GM19372 (cell line): ENCODE measurements around the gene LACTBL1.

Experiments
- ATAC-seq: cut with Tn5 transposase; IDR thresholded peaks from one replicate; pipeline ENCODE4 v1.9.1; 2021; ENCODE audit warnings: mild to moderate bottlenecking, low read depth, moderate library complexity; ENCODE audit not compliant: unreplicated experiment

Gene LACTBL1

DNA sequence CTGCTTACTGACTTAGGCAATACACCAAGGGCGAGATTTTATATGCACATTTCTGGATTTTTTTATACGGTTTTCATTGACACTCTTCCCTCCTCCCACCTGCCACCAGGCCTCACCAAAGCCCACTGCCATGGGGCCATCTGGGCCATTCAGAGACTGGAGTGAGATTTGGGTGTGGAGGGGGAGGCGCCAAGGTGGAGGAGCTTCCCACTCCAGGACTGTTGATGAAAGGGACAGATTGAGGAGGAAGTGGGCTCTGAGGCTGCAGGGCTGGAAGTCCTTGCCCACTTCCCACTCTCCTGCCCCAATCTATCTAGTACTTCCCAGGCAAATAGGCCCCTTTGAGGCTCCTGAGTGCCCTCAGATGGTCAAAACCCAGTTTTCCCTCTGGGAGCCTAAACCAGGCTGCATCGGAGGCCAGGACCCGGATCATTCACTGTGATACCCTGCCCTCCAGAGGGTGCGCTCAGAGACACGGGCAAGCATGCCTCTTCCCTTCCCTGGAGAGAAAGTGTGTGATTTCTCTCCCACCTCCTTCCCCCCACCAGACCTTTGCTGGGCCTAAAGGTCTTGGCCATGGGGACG, 57.9 kb downstream of the LACTBL1 start:
- no peak for ATAC-seq

DNA sequence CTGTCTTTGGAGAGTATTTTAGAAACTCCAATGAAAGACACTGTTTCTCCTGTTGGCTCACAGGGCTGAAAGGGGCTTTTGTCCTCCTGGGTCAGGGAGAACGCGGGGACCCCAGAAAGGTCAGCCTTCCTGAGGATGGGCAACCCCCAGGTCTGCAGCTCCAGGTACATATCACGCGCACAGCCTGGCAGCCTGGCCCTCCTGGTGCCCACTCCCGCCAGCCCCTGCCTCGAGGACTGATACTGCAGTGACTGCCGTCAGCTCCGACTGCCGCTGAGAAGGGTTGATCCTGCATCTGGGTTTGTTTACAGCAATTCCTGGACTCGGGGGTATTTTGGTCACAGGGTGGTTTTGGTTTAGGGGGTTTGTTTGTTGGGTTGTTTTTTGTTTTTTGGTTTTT, 58.5 kb downstream of the LACTBL1 start:
- no peak for ATAC-seq

DNA sequence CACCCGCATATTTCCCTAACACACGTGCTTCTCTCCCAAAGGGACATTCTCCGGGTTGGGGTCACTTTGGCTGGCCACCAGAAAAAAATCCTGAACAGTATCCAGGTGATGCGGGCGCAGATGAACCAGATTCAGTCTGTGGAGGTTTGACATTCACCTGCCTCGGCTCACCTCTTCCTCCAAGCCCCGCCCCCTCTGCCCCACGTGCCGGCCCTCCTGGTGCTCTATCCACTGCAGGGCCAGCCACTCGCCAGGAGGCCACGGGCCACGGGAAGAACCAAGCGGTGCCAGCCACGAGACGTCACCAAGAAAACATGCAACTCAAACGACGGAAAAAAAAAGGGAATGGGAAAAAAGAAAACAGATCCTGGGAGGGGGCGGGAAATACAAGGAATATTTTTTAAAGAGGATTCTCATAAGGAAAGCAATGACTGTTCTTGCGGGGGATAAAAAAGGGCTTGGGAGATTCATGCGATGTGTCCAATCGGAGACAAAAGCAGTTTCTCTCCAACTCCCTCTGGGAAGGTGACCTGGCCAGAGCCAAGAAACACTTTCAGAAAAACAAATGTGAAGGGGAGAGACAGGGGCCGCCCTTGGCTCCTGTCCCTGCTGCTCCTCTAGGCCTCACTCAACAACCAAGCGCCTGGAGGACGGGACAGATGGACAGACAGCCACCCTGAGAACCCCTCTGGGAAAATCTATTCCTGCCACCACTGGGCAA, 59.1 kb downstream of the LACTBL1 start:
- no peak for ATAC-seq

DNA sequence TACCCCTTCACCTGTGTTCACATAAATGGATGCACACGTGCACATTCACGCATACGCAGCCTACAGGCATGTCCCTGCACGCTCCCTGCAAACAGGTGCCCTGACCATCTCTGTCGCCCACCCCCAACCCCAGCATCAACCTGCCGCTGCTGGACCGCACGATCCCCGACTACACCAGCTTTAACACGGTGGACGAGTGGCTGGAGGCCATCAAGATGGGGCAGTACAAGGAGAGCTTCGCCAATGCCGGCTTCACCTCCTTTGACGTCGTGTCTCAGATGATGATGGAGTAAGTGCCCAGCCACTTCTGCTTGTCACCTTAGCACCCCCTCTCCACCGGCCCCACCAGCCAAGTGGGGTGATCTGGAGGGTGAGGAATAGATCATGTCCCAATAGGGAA, 60.4 kb downstream of the LACTBL1 start:
- no peak for ATAC-seq

DNA sequence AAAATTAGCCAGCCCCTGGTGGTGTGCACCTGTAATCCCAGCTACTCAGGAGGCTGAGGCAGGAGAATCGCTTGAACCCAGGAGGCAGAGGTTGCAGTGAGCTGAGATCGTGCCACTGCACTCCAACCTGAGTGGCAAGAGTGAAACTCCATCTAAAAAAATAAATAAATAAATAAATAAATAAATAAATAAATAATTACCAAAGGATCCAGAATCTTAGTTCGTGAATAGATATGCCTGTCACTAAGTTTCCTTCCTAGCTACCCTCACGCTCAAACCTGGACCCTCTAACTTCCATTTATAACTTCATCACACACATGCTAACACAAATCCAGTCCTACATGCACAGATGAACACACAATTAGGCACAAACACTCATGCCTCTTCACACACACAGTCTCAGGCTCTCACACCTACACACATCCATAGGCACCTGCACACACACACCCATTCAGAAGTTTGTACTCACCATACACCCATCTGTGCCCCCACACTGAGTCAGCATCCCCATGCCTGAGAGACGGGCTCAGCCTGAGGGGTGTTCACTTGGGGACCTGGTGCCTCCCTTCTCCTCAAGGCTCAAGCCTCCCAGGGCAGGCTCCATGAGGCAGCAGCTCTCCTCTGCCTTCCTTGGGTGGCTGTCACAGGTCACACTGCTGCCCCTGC, 61.5 kb downstream of the LACTBL1 start:
- ATAC-seq = no peak

DNA sequence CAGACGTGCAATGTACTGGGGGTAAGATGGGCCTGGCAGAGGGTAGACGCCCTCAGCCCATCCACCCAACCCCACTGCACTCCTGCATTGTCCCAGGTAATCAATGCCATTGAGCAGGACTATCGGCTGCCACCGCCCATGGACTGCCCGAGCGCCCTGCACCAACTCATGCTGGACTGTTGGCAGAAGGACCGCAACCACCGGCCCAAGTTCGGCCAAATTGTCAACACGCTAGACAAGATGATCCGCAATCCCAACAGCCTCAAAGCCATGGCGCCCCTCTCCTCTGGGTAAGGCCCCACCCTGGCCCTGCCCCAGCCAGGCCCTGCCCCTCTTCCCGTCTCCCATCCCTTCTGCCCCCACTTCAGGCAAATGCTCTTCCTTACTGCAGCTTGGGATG, 62.4 kb downstream of the LACTBL1 start:
- no peak for ATAC-seq

DNA sequence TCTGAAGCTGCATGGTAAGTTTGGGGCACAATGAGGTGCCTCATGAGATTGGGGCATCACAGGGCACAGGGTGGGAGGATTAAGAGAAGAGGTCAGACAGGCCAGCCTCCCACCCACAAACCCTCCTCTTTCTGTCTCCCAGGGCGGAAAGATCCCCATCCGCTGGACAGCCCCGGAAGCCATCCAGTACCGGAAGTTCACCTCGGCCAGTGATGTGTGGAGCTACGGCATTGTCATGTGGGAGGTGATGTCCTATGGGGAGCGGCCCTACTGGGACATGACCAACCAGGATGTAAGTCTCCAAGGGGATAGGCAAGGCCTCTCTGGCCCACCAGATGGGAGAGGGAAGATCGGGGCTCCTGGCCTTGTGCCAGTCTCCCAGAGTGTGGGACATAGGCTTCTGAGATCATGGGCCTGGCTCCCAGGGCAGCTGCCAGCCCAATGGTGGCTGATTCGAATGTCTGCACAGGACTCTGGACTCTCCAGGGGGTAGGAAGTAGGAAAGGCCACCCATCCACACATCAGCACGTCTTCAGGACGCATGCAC, 63.7 kb downstream of the LACTBL1 start:
- ATAC-seq = no peak

DNA sequence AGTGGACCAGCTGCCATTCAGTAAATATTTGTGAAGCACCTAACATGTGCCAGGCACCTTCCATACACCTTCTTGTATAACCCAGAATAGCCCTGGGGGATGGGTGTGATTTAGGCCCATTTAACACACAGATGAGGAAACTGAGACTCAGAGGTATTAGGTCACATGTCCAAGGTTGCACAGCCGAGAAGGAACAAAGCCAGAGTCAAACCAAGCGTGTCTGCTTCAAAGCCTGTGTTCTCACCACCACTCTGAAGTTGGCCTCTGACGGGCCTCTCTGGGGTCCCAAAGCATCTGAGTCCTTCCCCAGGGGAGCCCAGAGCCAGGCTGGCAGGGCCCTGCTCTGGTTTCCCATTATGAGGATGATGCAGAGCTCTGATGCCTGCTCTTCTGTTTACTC, 65.1 kb downstream of the LACTBL1 start:
- no peak for ATAC-seq

DNA sequence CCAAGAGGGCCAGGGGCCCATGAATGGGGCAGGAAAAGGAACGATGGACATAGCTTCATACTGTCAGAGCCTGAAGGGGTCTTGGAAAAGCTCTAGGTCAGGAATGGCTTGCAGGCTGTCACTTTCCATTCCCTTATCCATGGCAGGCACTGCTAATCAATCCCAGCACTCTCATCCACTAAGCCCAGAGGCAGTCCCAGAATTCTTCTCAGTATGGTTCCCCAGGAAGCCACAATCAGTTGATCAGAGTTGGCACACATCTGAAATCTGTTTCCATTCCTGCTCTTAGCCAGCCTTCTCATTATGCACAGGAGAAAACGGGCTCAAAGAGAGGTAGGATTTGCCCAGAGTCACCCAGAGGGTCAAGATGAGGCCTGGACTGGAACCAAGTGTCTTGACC, 65.7 kb downstream of the LACTBL1 start:
- ATAC-seq = no peak

DNA sequence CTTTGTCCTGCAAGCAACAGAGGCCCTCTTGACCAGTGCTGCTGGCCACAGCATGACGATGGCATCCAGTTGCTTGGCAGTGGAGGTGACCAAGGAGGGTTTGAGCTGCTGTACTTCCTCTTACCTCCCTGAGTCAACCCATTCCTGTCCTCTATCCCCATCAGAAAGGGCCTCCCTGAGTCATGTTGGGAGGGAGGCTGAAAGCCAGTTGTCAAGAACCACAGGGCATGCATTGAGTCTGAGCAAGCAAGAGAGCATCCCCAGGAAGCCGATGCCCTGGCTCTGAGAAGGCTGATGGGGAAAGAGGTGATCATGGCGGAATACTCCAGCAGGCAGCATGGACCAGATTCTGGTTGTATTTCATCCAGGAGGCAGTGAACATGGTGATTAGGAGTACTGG, 69.6 kb downstream of the LACTBL1 start:
- no peak for ATAC-seq
